RWPE2 (cell line): Measurements from ENCODE around the gene ZNF429.
"Not testable (repeated sequence)": the region's sequence is repeated elsewhere in the genome, so short reads cannot be mapped to it uniquely, and the experiment has no call there.

Source experiments
- ATAC-seq: fragments of 200-7000 bp; cut with Tn5 transposase; 3 replicates; pipeline ENCODE4 v1.9.1; 2021; ENCODE audit warnings: low read depth
- DNase-seq: peaks from one replicate; pipeline ENCODE4 v3.0.0-alpha.2; 2020; ENCODE audit warnings: low spot score
- H3K27ac ChIP-seq: fragments of 450-650 bp; 2 replicates; pipeline ENCODE4 v1.5.1; 2017; ENCODE audit warnings: mild to moderate bottlenecking; ENCODE audit not compliant: poor library complexity, severe bottlenecking
- H3K27me3 ChIP-seq: fragments of 250-450 bp; sonication (Bioruptor Pico); 2 replicates; pipeline ENCODE4 v1.5.1; 2021; ENCODE audit warnings: mild to moderate bottlenecking, moderate library complexity; ENCODE audit not compliant: insufficient read depth, poor library complexity, severe bottlenecking
- H3K36me3 ChIP-seq: fragments of 250-450 bp; sonication (Bioruptor Pico); 2 replicates; pipeline ENCODE4 v1.5.1; 2020; ENCODE audit warnings: low read depth, mild to moderate bottlenecking, moderate library complexity
- H3K4me1 ChIP-seq: fragments of 250-450 bp; sonication (Bioruptor Pico); 2 replicates; pipeline ENCODE4 v1.5.1; 2021; ENCODE audit warnings: mild to moderate bottlenecking, moderate library complexity; ENCODE audit not compliant: insufficient read depth, poor library complexity, severe bottlenecking
- H3K4me3 ChIP-seq: fragments of 250-450 bp; sonication (Bioruptor Pico); 2 replicates; pipeline ENCODE4 v1.5.1; 2021; ENCODE audit warnings: mild to moderate bottlenecking, moderate library complexity; ENCODE audit not compliant: severe bottlenecking
- H3K9me3 ChIP-seq: fragments of 250-450 bp; sonication (Bioruptor Pico); 2 replicates; pipeline ENCODE4 v1.5.1; 2021; ENCODE audit warnings: mild to moderate bottlenecking, moderate library complexity; ENCODE audit not compliant: severe bottlenecking
- TF ChIP-seq, protein P1 (sequence below): fragments of 450-650 bp; IDR thresholded peaks from one replicate; pipeline ENCODE4 v1.5.1; 2017; ENCODE audit warnings: mild to moderate bottlenecking, moderate library complexity; ENCODE audit not compliant: poor library complexity, severe bottlenecking

Gene ZNF429

DNA sequence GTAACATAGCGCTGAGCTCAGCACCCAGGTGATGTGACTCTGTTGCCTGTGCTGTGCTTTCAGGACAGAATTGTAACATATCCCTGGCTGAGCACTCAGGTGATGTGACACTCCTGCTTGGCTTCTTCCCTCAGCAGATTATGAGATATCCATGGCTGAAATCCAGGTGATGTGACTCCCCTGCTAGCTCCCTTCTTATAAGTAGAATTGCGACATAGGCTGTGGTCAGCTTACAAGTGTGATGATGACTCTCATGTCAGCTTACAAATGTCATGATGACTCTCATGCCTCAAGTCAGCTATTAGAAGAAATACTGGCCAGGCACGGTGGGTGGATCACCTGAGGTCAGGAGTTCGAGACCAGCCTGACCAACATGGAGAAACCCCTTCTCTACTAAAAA, 14.3 kb upstream of the ZNF429 start:
- H3K27ac ChIP-seq: no peak overlapping the region
- H3K4me1 ChIP-seq: no peaks in the 10 kb centered on the region
- H3K4me3 ChIP-seq: no peak overlapping the region
- TF ChIP-seq, protein P1, sequence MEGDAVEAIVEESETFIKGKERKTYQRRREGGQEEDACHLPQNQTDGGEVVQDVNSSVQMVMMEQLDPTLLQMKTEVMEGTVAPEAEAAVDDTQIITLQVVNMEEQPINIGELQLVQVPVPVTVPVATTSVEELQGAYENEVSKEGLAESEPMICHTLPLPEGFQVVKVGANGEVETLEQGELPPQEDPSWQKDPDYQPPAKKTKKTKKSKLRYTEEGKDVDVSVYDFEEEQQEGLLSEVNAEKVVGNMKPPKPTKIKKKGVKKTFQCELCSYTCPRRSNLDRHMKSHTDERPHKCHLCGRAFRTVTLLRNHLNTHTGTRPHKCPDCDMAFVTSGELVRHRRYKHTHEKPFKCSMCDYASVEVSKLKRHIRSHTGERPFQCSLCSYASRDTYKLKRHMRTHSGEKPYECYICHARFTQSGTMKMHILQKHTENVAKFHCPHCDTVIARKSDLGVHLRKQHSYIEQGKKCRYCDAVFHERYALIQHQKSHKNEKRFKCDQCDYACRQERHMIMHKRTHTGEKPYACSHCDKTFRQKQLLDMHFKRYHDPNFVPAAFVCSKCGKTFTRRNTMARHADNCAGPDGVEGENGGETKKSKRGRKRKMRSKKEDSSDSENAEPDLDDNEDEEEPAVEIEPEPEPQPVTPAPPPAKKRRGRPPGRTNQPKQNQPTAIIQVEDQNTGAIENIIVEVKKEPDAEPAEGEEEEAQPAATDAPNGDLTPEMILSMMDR: no peak
- H3K27me3 ChIP-seq: no peaks in the 10 kb centered on the region
- DNase-seq (no peak), ATAC-seq (no peak)
- peaks cover 10% of the 10 kb centered on the region for H3K9me3 ChIP-seq
- no peaks in the 10 kb centered on the region for H3K36me3 ChIP-seq

DNA sequence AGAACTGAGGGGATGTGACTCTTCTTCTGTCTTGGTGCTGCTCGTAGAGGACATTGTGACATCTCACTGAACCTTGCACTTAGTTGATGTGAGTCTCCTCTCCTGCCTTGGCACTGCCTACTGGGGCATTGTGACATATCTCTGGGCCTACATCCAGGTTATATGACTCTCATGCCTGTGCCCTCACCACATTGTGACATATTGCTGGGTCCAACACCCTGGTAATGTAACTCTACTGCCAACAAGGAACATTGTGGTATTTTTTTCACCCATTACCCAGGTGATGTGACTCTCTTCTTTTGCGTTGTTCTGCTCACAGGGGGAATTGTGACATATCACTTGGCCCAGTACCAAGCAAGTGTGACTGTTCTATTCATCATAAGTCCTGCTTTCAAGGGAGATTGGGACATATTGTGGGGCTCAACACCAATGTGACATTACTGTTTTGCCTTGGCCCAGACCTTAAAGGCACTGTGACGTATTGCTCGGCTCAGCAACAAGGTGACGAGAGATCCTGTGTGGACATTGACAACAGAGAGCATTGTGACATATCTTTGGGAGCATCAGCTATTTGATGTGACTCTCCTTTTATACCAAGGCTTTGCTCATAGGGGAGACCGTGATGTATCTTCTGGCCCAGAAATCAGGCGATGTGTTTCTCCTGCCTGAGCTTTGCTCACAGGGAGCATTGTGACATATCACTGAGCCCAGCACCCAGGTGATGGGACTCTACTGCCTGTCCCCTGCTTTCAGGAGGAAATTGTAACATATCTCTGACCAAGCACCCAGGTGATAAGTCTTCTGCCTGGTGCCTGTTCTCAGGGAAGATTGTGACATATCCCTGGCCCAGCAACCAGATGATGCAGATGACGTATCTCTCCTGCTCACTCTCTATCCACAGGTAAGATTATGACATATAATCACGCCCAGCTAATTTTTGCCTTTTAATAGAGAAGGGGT, 12.2 kb upstream of the ZNF429 start:
- Histone ChIP-seq H3K27me3 (no peaks in the 10 kb centered on the region), H3K4me1 (no peaks in the 10 kb centered on the region), H3K9me3 (peaks cover 10% of the 10 kb centered on the region), H3K27ac (no peak overlapping the region), H3K36me3 (no peaks in the 10 kb centered on the region), H3K4me3 (no peak overlapping the region)
- ATAC-seq (no peak), DNase-seq (no peak)
- TF ChIP-seq, protein P1: no peak

DNA sequence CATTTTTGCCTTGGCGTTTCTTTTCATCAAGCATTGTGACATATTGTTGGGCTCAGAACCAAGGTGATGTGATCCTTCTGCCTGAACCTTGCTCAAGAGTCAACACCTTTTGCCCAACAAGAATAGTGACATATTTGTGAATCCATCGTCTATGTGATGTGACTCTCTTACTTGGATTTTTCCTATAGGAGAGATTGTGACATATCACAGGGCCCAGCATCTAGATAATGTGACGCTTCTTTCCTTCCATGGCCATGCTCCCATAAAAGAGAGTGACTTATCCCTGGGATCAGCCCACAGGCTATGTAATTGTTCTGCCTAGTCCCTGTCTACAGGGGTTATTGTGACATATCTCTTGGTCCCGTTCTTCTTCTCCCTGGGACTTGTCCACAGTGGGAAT, 8.5 kb upstream of the ZNF429 start:
- TF ChIP-seq, protein P1: no peak
- no peak overlapping the region for H3K4me3 ChIP-seq
- H3K4me1 ChIP-seq: no peaks in the 10 kb centered on the region
- no peaks in the 10 kb centered on the region for H3K36me3 ChIP-seq
- DNase-seq: no peak
- no peak for ATAC-seq
- no peak overlapping the region for H3K27ac ChIP-seq
- peaks cover 14% of the 10 kb centered on the region for H3K9me3 ChIP-seq
- no peaks in the 10 kb centered on the region for H3K27me3 ChIP-seq

DNA sequence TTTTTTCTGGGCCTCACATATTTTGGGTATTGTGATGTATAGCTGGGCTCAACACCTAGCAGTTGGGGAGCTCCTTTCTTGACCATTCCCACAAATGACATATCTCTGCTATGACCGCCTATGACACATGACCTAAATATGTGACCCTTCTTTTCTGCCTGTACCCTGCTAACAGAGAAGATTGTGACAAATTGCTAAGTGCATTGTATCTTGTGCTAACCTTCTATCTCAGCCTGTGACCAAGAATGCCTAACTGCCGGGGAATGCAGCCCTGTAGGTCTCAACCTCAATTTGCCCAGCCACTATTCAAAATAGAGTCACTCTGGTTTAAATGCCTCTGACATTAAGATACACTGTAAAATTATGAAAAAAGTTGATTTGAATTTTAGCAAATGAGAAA, 6.8 kb upstream of the ZNF429 start:
- H3K27ac ChIP-seq: no peak overlapping the region
- peaks cover 12% of the 10 kb centered on the region for H3K9me3 ChIP-seq
- ATAC-seq (no peak), DNase-seq (no peak)
- no peaks in the 10 kb centered on the region for H3K4me1 ChIP-seq
- no peak overlapping the region for H3K4me3 ChIP-seq
- H3K27me3 ChIP-seq: no peaks in the 10 kb centered on the region
- TF ChIP-seq, protein P1: no peak
- no peaks in the 10 kb centered on the region for H3K36me3 ChIP-seq

DNA sequence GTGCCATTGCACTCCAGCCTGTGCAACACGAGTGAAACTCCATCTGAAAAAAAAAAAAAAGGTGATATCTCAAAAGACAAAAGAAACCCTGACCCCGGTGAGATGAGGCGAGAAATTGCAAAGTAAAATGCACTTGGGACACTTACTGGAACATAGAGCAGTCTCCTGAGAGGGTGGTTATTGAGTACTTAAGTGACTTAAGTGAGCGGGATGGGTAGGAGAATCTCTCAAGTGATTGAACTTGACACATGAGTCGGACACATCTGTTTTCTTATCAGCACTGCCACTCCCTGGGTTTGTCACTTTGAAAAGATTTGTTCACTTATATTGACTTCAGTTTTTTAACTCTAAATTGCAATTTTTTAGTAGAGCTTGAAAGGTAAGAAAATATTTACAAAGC, 2.8 kb downstream of the ZNF429 start:
- H3K27ac ChIP-seq: no peak overlapping the region
- no peaks in the 10 kb centered on the region for H3K9me3 ChIP-seq
- H3K27me3 ChIP-seq: no peaks in the 10 kb centered on the region
- H3K36me3 ChIP-seq: no peaks in the 10 kb centered on the region
- H3K4me1 ChIP-seq: no peaks in the 10 kb centered on the region
- DNase-seq: no peak
- TF ChIP-seq, protein P1: no peak
- no peak for ATAC-seq
- no peak overlapping the region for H3K4me3 ChIP-seq

DNA sequence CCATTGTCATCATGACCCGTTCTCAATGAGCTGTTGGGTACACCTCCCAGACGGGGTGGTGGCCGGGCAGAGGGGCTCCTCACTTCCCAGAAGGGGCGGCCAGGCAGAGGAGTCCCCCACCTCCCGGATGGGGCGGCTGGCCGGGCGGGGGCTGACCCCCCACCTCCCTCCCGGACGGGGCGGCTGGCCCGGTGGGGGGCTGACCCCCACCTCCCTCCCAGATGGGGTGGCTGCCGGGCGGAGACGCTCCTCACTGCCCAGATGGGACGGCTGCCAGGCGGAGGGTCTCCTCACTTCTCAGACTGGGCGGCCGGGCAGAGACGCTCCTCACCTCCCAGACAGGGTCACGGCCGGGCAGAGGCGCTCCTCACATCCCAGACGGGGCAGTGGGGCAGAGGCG, 5.7 kb downstream of the ZNF429 start:
- not testable (repeated sequence) for H3K9me3 ChIP-seq, H3K27me3 ChIP-seq, H3K4me3 ChIP-seq, ATAC-seq, H3K27ac ChIP-seq, DNase-seq, H3K4me1 ChIP-seq, H3K36me3 ChIP-seq

DNA sequence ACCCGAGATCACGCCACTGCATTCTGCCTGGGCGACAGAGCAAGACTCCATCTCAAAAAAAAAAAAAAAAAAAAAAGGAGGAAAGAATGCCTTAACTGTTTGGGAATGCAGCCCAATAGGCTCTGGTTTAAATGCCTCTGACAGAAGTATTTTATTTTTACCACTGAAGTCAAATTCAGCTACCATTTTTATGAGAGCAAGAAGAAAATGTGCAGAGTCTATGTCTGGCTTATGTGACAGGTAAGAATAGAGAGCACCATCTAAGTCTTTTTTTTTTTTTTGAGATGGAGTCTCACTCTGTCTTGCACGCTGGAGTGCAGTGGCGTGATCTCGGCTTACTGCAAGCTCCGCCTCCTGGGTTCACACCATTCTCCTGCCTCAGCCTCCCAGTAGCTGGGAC, 7.2 kb downstream of the ZNF429 start:
- H3K27me3 ChIP-seq, H3K36me3 ChIP-seq, ATAC-seq, H3K4me1 ChIP-seq, H3K9me3 ChIP-seq, H3K27ac ChIP-seq, H3K4me3 ChIP-seq, DNase-seq: not testable (repeated sequence)
